Right cardiac atrium (tissue), 5 donors: ENCODE measurements around the gene KCNQ5. TPM values are rescaled to one million over a fixed set of nuclear protein-coding genes. Genes with fewer than 3 reads are reported as not detected.
"Not testable (repeated sequence)": the region's sequence is repeated elsewhere in the genome, so short reads cannot be mapped to it uniquely, and the experiment has no call there.

Source experiments
- ATAC-seq, 2 donors: fragments of 200-7000 bp; cut with Tn5 transposase; one replicate each; pipeline versions ENCODE4 v1.8.0 to v1.9.1; 2020; ENCODE audit warnings: moderate library complexity in 2 of 2, mild to moderate bottlenecking in 1 of 2
- DNase-seq, 3 donors: peaks; one replicate each; pipeline ENCODE4 v3.0.0-alpha.2; 2020
- H3K27ac ChIP-seq: one replicate; pipeline ENCODE4 v1.5.1; 2013; ENCODE audit warnings: mild to moderate bottlenecking, low read length, control low read depth, moderate library complexity
- H3K27me3 ChIP-seq: one replicate; pipeline ENCODE4 v1.6.1; 2013; ENCODE audit not compliant: control insufficient read depth, insufficient read depth
- H3K4me1 ChIP-seq: one replicate; pipeline ENCODE4 v1.6.1; 2013; ENCODE audit warnings: low read length; ENCODE audit not compliant: control insufficient read depth, insufficient read depth
- H3K4me3 ChIP-seq: one replicate; pipeline ENCODE4 v1.5.1; 2013; ENCODE audit warnings: low read length, control low read depth
- H3K9me3 ChIP-seq: one replicate; pipeline ENCODE4 v1.6.1; 2013; ENCODE audit warnings: low read length; ENCODE audit not compliant: control insufficient read depth
- WGBS: extraction: QIAGEN DNeasy Blood & Tissue Kit; methylation state at CpG from one replicate; pipeline ENCODE4 v1.1.7; 2013; 5-methylcytosine and 5-hydroxymethylcytosine counted together
- intact Hi-C, 4 donors: fragments of 100-400 bp; cut with DNase I; formaldehyde crosslinking; loops; one replicate each; pipeline versions ENCODE4 v1.11.0 to v1.14.0; 2022 to 2023
- long read RNA-seq, 4 donors: library from polyadenylated mRNA; unstranded; transcript quantifications; one replicate each; pipeline ENCODE4 v2.0.0, GENCODE V29; 2020 to 2021
- polyA plus RNA-seq: library from polyadenylated mRNA; stranded (reverse); fragments of 200-250 nt; gene quantifications from one replicate; pipeline ENCODE4 v1.2.3, GENCODE V29; 2013
- total RNA-seq, 4 donors: library from RNA; stranded (reverse); fragmentation: NEBNext Ultra II Directional; extraction: Animal tissue kit (Norgen Biotek cat#: 25700); gene quantifications; one replicate each; pipeline ENCODE4 v1.2.1, GENCODE V29; 2021
- donor health status: healthy with polysubstance abuse.
- donor health status: DM: no; HTN: yes; CAD: no.
- donor health status: DM: no; HTN: no; CAD: no.
- donor health status: DM: no; HTN: yes; CAD: no; lungs with severe emphysema.
- donor health status: DM: yes; HTN: yes; CAD: no.

Gene KCNQ5
- total RNA-seq (under 1 TPM in 3 of 4 donors, not detected in 1; 0.20 to 0.68 (median 0.47) TPM), polyA plus RNA-seq (0.25 TPM)
- long read RNA-seq, donor 1 = 0 reads
- long read RNA-seq, donor 2 = 0 reads
- long read RNA-seq, donor 3 = 0 reads
- long read RNA-seq, donor 4 = 0 reads

- intact Hi-C loops = loop anchor here (10.0 kb wide), 4 partner anchors 503 to 563 kb away; no protein-coding TSS in a partner anchor
- Histone ChIP-seq H3K27me3 (no peaks in the 10 kb centered on the region), H3K27ac (no peak within 1 kb of the TSS), H3K4me1 (peaks cover 5% of the 10 kb centered on the region), H3K9me3 (no peaks in the 10 kb centered on the region), H3K4me3 (peak within 1 kb of the TSS; percentile 58)
- under 1% methylated on average over 58 of the region's 58 CpGs for WGBS
- peak in 1 of 3 donors; percentile 41 for DNase-seq
- ATAC-seq = peak; percentile 14 to 34
Measured at GRCh38 chr6:72621291-72622093, at the start of gene KCNQ5. Gene KCNQ5 (plus strand): TSS chr6:72622064.

- H3K27ac ChIP-seq = no peak overlapping the region
- ATAC-seq (no peak), DNase-seq (no peak)
- WGBS = 74% methylated on average over 2 of the region's 2 CpGs
- H3K4me3 ChIP-seq = no peak overlapping the region
- intact Hi-C loops = no loop called here
- no peaks in the 10 kb centered on the region for H3K4me1 ChIP-seq
- no peaks in the 10 kb centered on the region for H3K27me3 ChIP-seq
- H3K9me3 ChIP-seq = no peaks in the 10 kb centered on the region
Measured at GRCh38 chr6:72579865-72580264, 42.0 kb upstream of the KCNQ5 start.

- 19% methylated on average over 6 of the region's 6 CpGs for WGBS
- Histone ChIP-seq H3K9me3 (no peaks in the 10 kb centered on the region), H3K4me1 (no peaks in the 10 kb centered on the region), H3K4me3 (no peak overlapping the region), H3K27ac (no peak overlapping the region), H3K27me3 (no peaks in the 10 kb centered on the region)
- peak in 1 of 3 donors; percentile 9 for DNase-seq
- ATAC-seq = no peak
- intact Hi-C loops = no loop called here
Measured at GRCh38 chr6:72580281-72580940, 41.5 kb upstream of the KCNQ5 start.

GRCh38 chr6:72580950-72581349 is 40.9 kb upstream of the KCNQ5 start:
- H3K27me3 ChIP-seq, H3K9me3 ChIP-seq, intact Hi-C loops, ATAC-seq, H3K27ac ChIP-seq, DNase-seq, H3K4me1 ChIP-seq, H3K4me3 ChIP-seq: not testable (repeated sequence)
- 78% methylated on average over 2 of the region's 2 CpGs for WGBS

- Histone ChIP-seq H3K27me3 (no peaks in the 10 kb centered on the region), H3K4me1 (no peaks in the 10 kb centered on the region), H3K9me3 (no peaks in the 10 kb centered on the region), H3K27ac (no peak overlapping the region), H3K4me3 (no peak overlapping the region)
- intact Hi-C loops = no loop called here
- WGBS = 88% methylated on average over 7 of the region's 7 CpGs
- ATAC-seq (no peak), DNase-seq (no peak)
Measured at GRCh38 chr6:72588155-72588554, 33.7 kb upstream of the KCNQ5 start.

- Histone ChIP-seq H3K4me3 (no peak overlapping the region), H3K27me3 (no peaks in the 10 kb centered on the region), H3K27ac (no peak overlapping the region), H3K4me1 (no peaks in the 10 kb centered on the region), H3K9me3 (no peaks in the 10 kb centered on the region)
- 40% methylated on average over 1 of the region's 1 CpG for WGBS
- ATAC-seq = no peak
- intact Hi-C loops = no loop called here
- DNase-seq = no peak
Measured at GRCh38 chr6:72589096-72589495, 32.8 kb upstream of the KCNQ5 start.

- no peak for DNase-seq
- Histone ChIP-seq H3K4me1 (no peaks in the 10 kb centered on the region), H3K27ac (no peak overlapping the region), H3K4me3 (no peak overlapping the region), H3K9me3 (no peaks in the 10 kb centered on the region), H3K27me3 (no peaks in the 10 kb centered on the region)
- WGBS = 86% methylated on average over 3 of the region's 3 CpGs
- ATAC-seq = no peak
- intact Hi-C loops = no loop called here
Measured at GRCh38 chr6:72595812-72596211, 26.1 kb upstream of the KCNQ5 start.

GRCh38 chr6:72616406-72617015 is 5.4 kb upstream of the KCNQ5 start:
- no peaks in the 10 kb centered on the region for H3K27me3 ChIP-seq
- H3K4me1 ChIP-seq = peaks cover 5% of the 10 kb centered on the region
- ATAC-seq (no peak), DNase-seq (no peak)
- no peak overlapping the region for H3K27ac ChIP-seq
- intact Hi-C loops = loop anchor here in 2 of 4 donors (5.0 kb wide), 3 partner anchors 501 to 516 kb away; no protein-coding TSS in a partner anchor
- no peaks in the 10 kb centered on the region for H3K9me3 ChIP-seq
- H3K4me3 ChIP-seq = no peak overlapping the region
- 36% methylated on average over 3 of the region's 3 CpGs for WGBS

- Histone ChIP-seq H3K4me1 (peaks cover 5% of the 10 kb centered on the region), H3K4me3 (no peak overlapping the region), H3K27ac (no peak overlapping the region), H3K9me3 (no peaks in the 10 kb centered on the region), H3K27me3 (no peaks in the 10 kb centered on the region)
- 87% methylated on average over 3 of the region's 3 CpGs for WGBS
- intact Hi-C loops = loop anchor here in 2 of 4 donors (5.0 kb wide), 3 partner anchors 500 to 515 kb away; no protein-coding TSS in a partner anchor
- ATAC-seq (no peak), DNase-seq (no peak)
Measured at GRCh38 chr6:72617721-72618120, 4.1 kb upstream of the KCNQ5 start.

GRCh38 chr6:72619883-72620696 is 1.8 kb upstream of the KCNQ5 start:
- intact Hi-C loops = loop anchor here (5.0 to 10.0 kb wide), 7 partner anchors 497 to 565 kb away; no protein-coding TSS in a partner anchor
- ATAC-seq = peak; percentile 76
- Histone ChIP-seq H3K9me3 (no peaks in the 10 kb centered on the region), H3K27me3 (no peaks in the 10 kb centered on the region), H3K27ac (no peak overlapping the region), H3K4me3 (peak overlapping the region; percentile 58), H3K4me1 (peaks cover 5% of the 10 kb centered on the region)
- peak; percentile 22 to 71 (median 71) for DNase-seq
- 4% methylated on average over 31 of the region's 31 CpGs for WGBS
